Measurements from ENCODE around the gene KCND3. TPM values are rescaled to one million over a fixed set of nuclear protein-coding genes. Genes with fewer than 3 reads are reported as not detected.

KCND3 gene
- total RNA-seq, 1 experiment from 2014 or later: 0.15 TPM

DNA sequence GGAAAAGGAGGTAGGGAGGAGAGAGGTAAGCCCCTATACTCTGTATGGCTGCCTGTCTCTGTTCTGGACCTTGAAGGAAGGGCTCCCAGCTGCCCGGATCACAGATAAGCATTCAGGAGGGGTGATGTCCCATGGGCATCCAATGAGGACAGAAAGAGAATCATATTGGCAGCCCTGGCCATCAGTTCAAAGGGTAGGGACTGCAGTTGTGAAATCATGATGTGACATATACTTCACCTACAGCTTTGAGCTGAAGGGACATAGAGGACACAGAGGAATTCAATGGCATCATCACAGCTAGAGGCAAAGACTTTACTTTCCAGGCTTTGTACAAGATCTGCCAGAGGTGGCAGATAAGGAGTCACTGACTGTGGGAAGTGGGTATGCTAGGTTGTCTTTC is 212.2 kb downstream of the KCND3 start:
- no peak overlapping the region for H2AK5ac ChIP-seq (ENCODE audit: insufficient read length, low read length)
- TF ChIP-seq, protein P1, sequence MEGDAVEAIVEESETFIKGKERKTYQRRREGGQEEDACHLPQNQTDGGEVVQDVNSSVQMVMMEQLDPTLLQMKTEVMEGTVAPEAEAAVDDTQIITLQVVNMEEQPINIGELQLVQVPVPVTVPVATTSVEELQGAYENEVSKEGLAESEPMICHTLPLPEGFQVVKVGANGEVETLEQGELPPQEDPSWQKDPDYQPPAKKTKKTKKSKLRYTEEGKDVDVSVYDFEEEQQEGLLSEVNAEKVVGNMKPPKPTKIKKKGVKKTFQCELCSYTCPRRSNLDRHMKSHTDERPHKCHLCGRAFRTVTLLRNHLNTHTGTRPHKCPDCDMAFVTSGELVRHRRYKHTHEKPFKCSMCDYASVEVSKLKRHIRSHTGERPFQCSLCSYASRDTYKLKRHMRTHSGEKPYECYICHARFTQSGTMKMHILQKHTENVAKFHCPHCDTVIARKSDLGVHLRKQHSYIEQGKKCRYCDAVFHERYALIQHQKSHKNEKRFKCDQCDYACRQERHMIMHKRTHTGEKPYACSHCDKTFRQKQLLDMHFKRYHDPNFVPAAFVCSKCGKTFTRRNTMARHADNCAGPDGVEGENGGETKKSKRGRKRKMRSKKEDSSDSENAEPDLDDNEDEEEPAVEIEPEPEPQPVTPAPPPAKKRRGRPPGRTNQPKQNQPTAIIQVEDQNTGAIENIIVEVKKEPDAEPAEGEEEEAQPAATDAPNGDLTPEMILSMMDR (conservative IDR thresholded peaks at IDR 0.05): no peak
- H3K9me3 ChIP-seq (ENCODE audit: control insufficient read depth, low read depth, low read length): no peaks in the 10 kb centered on the region
- no peak overlapping the region for H3K56ac ChIP-seq (ENCODE audit: insufficient read length, low read depth, low read length)
- no peak overlapping the region for H3K4me2 ChIP-seq (ENCODE audit: insufficient read depth, insufficient read length, low read length)
- Mint-ChIP-seq H3K4me3 (no peak overlapping the region), H3K27me3 (ENCODE audit: low read depth) (no peaks in the 10 kb centered on the region; the same call in 1 of the 2 replicates), H3K4me1 (peaks cover 22 to 25% of the 10 kb centered on the region in 2 experiments), H3K27ac (peak overlapping the region in 1 of 3 experiments; percentile 92; a peak in 1 of 7 replicates), H3K9me3 (no peaks in the 10 kb centered on the region), H3K36me3 (ENCODE audit: insufficient read depth in 1 of 3, low read depth in 3 of 3) (no peaks in the 10 kb centered on the region; a peak in 1 of 7 replicates)
- H4K20me1 ChIP-seq (ENCODE audit: control insufficient read depth, insufficient read depth, insufficient read length): no peaks in the 10 kb centered on the region
- no peaks in the 10 kb centered on the region for H3K23me2 ChIP-seq (ENCODE audit: insufficient read length, low read depth, low read length, poor library complexity, severe bottlenecking)
- H3K18ac ChIP-seq (ENCODE audit: insufficient read length, low read depth, low read length): no peak overlapping the region
- H3K79me1 ChIP-seq (ENCODE audit: insufficient read depth, low read depth, low read length, poor library complexity, severe bottlenecking): no peaks in the 10 kb centered on the region
- H2BK12ac ChIP-seq (ENCODE audit: insufficient read length, low read depth, low read length): no peak overlapping the region
- H3T11ph ChIP-seq (ENCODE audit: low read length): no peak overlapping the region
- no peaks in the 10 kb centered on the region; the same call in 1 of the 2 replicates for H3K27me3 ChIP-seq (ENCODE audit: insufficient read depth, low read length)
- no peaks in the 10 kb centered on the region for H3K79me2 ChIP-seq (ENCODE audit: insufficient read depth, low read length)
- no peak overlapping the region for H3K23ac ChIP-seq (ENCODE audit: insufficient read length, low read depth, low read length)
- H4K5ac ChIP-seq (ENCODE audit: insufficient read length, low read depth, low read length): no peak overlapping the region
- no peak overlapping the region for H2AFZ ChIP-seq (ENCODE audit: low read length)
- WGBS (ENCODE audit: extremely low coverage, insufficient read length, low lambda C conversion rate): no CpG with 5 or more reads among the region's 1 CpG
- DNase-seq: no peak
- H3K14ac ChIP-seq (ENCODE audit: insufficient read depth, low read length): no peak overlapping the region
- H4K8ac ChIP-seq (replicated peaks; ENCODE audit: insufficient read length, low read depth, low read length): no peak overlapping the region
- H3K9ac ChIP-seq (ENCODE audit: extremely low read depth, insufficient read length, low read length): no peak overlapping the region
- no peak overlapping the region for H2BK120ac ChIP-seq (ENCODE audit: low read depth, low read length, poor library complexity, severe bottlenecking)
- H2BK5ac ChIP-seq (ENCODE audit: insufficient read length, low read length): no peak overlapping the region
- no peak overlapping the region for H3K4ac ChIP-seq (ENCODE audit: low read depth, low read length)
- peak overlapping the region; percentile 80 for H4K91ac ChIP-seq (ENCODE audit: insufficient read length, low read depth, low read length)
- H3K27ac ChIP-seq (ENCODE audit: insufficient read length, low read depth, low read length): no peak overlapping the region
- H3K4me1 ChIP-seq (ENCODE audit: insufficient read depth, low read length): no peaks in the 10 kb centered on the region; the same call in 1 of the 2 replicates
- no peak overlapping the region for H2BK20ac ChIP-seq (ENCODE audit: low read depth, low read length, poor library complexity, severe bottlenecking)
- no peak overlapping the region for H2BK15ac ChIP-seq (ENCODE audit: low read depth, low read length)

Data from H9 (cell line).